Activated naive CD8-positive, alpha-beta T cell treated with anti-CD3 and anti-CD28 coated beads for 36 hours (primary cell): ENCODE results near the gene SMCR8. TPM values are rescaled to one million over a fixed set of nuclear protein-coding genes. Genes with fewer than 3 reads are reported as not detected.
"Not testable (repeated sequence)": the region's sequence is repeated elsewhere in the genome, so short reads cannot be mapped to it uniquely, and the experiment has no call there.

Source experiments
- DNase-seq: peaks from one replicate; pipeline ENCODE4 v3.0.0; 2021
- H3K27ac Mint-ChIP-seq: one replicate; pipeline ENCODE4 v1.8.0; 2022; ENCODE audit warnings: mild to moderate bottlenecking, moderate library complexity, mixed read lengths
- H3K27me3 Mint-ChIP-seq: one replicate; pipeline ENCODE4 v1.8.0; 2022; ENCODE audit warnings: mild to moderate bottlenecking, mixed read lengths
- H3K36me3 Mint-ChIP-seq: one replicate; pipeline ENCODE4 v1.8.0; 2021; ENCODE audit warnings: mild to moderate bottlenecking, mixed read lengths
- H3K4me1 Mint-ChIP-seq: one replicate; pipeline ENCODE4 v1.8.0; 2021; ENCODE audit warnings: mixed read lengths
- H3K4me3 Mint-ChIP-seq: one replicate; pipeline ENCODE4 v1.8.0; 2022; ENCODE audit warnings: mild to moderate bottlenecking, moderate library complexity, mixed read lengths
- H3K9me3 Mint-ChIP-seq: one replicate; pipeline ENCODE4 v1.8.0; 2022; ENCODE audit warnings: mixed read lengths
- total RNA-seq, 2 experiments: library from RNA; stranded (reverse); gene quantifications; one replicate each; pipeline ENCODE4 v1.2.3, GENCODE V29; 2021

The SMCR8 gene
- total RNA-seq, 2 experiments from 2014 or later = 19.4 TPM

DNA sequence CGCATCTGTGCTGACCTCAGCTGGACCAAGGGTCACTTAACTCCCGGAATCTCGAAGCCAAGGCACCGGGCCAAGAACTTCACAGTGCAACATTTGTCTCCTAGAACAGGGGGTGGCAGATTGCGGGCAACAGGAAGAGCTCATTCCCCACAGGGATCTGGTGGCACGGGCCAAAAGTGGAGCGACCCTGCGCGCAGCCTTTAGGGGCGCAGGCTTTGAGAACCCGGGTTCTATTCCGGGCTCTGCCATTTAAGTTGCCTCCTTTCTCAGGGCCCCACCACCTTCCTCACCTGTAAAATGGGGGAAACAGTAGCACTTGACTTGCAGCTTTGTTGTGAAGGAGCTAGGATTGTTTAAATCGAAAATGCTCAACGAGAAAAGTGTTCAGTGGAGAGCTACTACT lies 47.6 kb downstream of the SMCR8 start:
- peak overlapping the region; percentile 51 for H3K27ac Mint-ChIP-seq

DNA sequence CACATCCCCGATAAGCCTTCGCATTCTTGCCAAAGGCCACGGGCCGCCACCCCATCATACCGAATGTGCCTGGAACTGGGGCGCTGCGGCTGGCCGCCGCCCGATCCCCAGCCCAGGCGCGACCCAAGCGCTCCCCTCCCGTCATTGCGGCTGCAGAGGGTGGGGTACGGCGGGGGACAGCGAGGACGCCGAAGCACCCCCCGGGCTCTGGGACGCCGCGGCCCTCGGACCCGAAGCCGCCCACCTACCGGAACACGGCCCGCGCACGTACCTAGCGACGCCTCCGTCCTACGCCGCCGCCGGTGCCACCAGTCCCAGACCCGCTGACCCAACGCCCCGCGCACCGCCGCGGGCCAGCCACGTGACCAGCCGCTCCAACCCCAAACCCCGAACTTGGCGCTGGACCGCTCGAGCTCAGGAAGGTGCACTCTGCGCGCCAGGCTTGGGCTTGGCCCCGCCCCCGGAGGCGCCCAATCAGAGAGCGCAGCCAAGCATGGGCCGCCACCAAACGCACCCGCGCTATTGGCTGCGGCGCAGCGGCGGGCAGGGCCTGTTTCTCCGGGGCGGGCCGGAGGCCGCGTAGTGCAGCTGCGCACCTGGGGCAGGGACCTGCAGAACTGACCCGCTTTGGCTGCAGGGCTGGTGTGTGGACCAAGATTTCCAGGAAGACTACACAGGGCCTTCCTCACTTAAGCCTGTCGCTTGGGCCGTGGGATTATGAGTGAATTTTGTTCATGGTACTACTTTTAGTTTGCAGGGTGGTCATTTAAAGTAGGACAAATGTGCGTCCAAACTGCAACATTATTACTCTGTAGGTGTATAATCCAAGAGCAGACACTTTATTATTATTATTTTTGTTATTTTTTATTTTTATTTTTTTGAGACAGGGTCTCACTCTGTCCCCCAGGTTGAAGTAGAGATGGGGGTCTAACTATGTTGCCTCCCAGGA lies 48.3 kb downstream of the SMCR8 start, which contains the start of gene SHMT1:
TSS of gene SHMT1 (minus strand) at position 450 of the 949 bp plus-strand sequence. CDS start 7,569 bp downstream, outside the sequence.
- Mint-ChIP-seq H3K9me3 (no peaks in the 10 kb centered on the region), H3K36me3 (peaks cover 11% of the 10 kb centered on the region)

More for the DNA sequence above, 47.6 kb downstream of the SMCR8 start:
- Mint-ChIP-seq H3K4me3 (peak overlapping the region; percentile 91), H3K27me3 (no peaks in the 10 kb centered on the region), H3K4me1 (peaks cover 11% of the 10 kb centered on the region), H3K9me3 (no peaks in the 10 kb centered on the region), H3K36me3 (peaks cover 11% of the 10 kb centered on the region)
- DNase-seq = peak; percentile 20

DNA sequence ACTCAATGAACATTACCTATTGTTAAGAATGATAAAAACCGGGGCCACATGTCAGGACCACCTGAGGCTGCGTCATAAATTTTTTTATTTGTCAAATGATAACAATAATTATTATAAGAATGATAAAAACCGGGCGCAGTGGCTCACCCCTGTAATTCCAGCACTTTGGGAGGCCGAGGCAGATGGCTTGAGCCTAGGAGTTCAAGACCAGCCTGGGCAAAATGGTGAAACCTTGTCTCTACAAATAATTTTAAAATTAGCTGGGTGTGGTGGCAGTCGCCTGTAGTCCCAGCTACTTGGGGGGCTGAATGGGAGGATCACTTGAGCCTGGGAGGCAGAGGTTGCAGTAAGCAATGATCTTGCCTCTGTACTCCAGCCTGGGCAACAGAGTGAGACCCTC lies 49.1 kb downstream of the SMCR8 start:
- Mint-ChIP-seq H3K27ac (no peak overlapping the region), H3K4me3 (no peak overlapping the region), H3K4me1 (peaks cover 11% of the 10 kb centered on the region), H3K36me3 (peaks cover 7% of the 10 kb centered on the region), H3K27me3 (no peaks in the 10 kb centered on the region), H3K9me3 (no peaks in the 10 kb centered on the region)
- DNase-seq = no peak

More for the DNA sequence above, 48.3 kb downstream of the SMCR8 start, which contains the start of gene SHMT1:
- peak; percentile 96 for DNase-seq
- Mint-ChIP-seq H3K4me1 (peaks cover 11% of the 10 kb centered on the region), H3K4me3 (peak within 1 kb of the TSS; percentile 91), H3K27me3 (no peaks in the 10 kb centered on the region), H3K27ac (peak within 1 kb of the TSS; percentile 81)

DNA sequence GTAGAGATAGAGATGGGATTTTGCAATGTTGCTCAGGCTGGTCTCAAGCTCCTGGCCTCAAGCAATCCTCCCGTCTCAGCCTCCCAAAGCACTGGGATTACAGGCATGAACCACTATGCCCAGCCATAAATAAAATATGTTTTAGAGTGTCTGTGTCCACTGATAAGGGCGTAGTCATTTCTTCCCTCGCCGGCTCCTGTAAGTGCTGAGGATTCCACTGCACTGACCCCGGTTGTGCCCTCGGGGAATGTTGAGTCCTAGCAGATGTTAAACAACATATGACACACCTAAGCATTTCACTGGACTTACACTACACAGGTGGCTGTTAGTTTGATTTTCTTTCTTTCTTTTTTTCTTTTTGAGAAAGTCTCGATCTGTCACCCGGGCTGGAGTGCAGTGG lies 53.9 kb downstream of the SMCR8 start:
- Mint-ChIP-seq H3K4me3 (no peak overlapping the region), H3K4me1 (peaks cover 2% of the 10 kb centered on the region), H3K9me3 (no peaks in the 10 kb centered on the region), H3K27me3 (peaks cover 3% of the 10 kb centered on the region), H3K27ac (no peak overlapping the region), H3K36me3 (no peaks in the 10 kb centered on the region)
- DNase-seq = no peak

DNA sequence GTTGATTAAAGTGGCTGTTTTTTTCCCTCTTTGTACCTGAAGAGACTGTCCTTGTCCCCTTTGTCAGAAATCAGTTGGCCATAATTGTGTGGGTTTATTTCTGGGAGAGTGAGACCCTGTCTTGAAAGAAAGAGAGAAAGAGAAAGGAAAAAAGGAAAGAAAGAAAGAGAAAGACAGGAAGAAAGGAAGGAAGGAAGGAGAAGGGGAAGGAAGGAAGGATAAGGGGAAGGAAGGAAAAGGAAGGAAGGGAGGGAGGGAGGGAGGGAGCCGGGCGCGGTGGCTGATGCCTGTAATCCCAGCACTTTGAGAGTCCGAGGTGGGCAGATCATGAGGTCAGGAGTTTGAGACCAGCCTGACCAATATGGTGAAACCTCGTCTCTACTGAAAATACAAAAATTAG lies 55.7 kb downstream of the SMCR8 start:
- Mint-ChIP-seq H3K4me3 (no peak overlapping the region), H3K27ac (no peak overlapping the region), H3K36me3 (no peaks in the 10 kb centered on the region), H3K27me3 (peaks cover 3% of the 10 kb centered on the region), H3K9me3 (no peaks in the 10 kb centered on the region), H3K4me1 (peaks cover 2% of the 10 kb centered on the region)
- no peak for DNase-seq

DNA sequence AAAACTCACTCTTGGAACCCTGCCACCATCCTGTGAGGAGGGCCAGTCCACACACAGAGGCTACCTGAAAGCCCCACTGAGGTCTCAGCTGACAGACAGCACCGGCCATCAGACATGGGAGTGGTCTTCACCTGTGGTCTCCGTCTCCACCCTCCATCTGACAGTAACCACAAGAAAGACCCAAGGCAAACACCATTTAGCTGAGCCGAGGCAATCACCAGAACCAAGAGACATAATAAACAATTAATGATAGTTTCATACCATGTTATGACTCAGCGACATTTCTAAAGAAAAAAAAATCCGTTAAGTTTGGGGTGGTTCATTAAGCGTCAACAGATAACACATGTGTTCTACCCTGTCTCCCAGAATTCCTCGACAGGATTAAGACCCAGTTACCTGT lies 56.4 kb downstream of the SMCR8 start:
- Mint-ChIP-seq H3K4me3 (no peak overlapping the region), H3K36me3 (no peaks in the 10 kb centered on the region), H3K27me3 (peaks cover 3% of the 10 kb centered on the region), H3K4me1 (peaks cover 2% of the 10 kb centered on the region), H3K27ac (no peak overlapping the region), H3K9me3 (no peaks in the 10 kb centered on the region)
- no peak for DNase-seq

DNA sequence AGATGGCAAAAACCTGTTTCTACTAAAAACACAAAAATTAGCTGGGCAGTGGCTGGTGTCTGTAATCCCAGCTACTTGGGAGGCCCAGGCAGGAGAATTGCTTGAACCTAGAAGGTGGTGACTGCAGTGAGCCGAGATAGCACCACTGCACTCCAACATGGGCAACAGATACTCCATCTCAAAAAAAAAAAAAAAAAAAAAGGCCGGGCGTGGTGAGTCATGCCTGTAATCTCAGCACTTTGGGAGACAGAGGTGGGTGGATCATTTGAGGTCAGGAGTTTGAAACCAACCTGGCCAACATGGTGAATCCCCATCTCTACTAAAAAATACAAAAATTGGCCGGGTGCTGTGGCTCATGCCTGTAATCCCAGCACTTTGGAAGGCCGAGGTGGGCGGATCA lies 58.1 kb downstream of the SMCR8 start:
- DNase-seq = peak; percentile 10

DNA sequence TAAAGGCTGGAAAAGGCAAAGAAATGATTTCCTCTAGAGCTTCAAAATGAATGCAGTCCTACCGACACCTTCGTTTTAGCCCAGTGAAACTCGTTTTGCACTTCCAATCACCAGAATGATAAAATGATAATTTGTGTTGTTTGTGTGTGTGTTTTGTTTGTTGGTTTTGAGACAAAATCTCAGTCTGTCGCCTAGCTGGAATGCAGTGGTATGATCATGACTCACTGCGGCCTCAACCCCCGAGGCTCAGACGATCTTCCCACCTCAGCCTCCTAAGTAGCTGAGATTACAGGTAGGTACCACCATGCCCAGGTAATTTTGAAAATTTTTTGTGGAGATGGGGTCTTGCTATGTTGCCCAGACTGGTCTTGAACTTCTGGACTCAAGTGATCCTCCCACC lies 59.1 kb downstream of the SMCR8 start:
- H3K36me3 Mint-ChIP-seq = no peaks in the 10 kb centered on the region

More for the DNA sequence above, 58.1 kb downstream of the SMCR8 start:
- not testable (repeated sequence) for H3K27me3 Mint-ChIP-seq, H3K27ac Mint-ChIP-seq, H3K36me3 Mint-ChIP-seq, H3K4me3 Mint-ChIP-seq, H3K4me1 Mint-ChIP-seq, H3K9me3 Mint-ChIP-seq

More for the DNA sequence above, 59.1 kb downstream of the SMCR8 start:
- Mint-ChIP-seq H3K27me3 (peaks cover 3% of the 10 kb centered on the region), H3K4me3 (no peak overlapping the region), H3K4me1 (peaks cover 2% of the 10 kb centered on the region), H3K27ac (no peak overlapping the region), H3K9me3 (no peaks in the 10 kb centered on the region)
- no peak for DNase-seq

Other genes with a start within 250 kb of the SMCR8 start
- gene DRG2, start 227.3 kb upstream of the SMCR8 start, total RNA-seq = 10 to 100 TPM; 52.2 to 52.4 TPM
- under 1 TPM; 0.60 to 0.68 TPM for gene MYO15A, start 206.5 kb upstream of the SMCR8 start, total RNA-seq
- gene ALKBH5, start 131.5 kb upstream of the SMCR8 start, total RNA-seq = 100 to 1,000 TPM; 163 TPM
- gene LLGL1, start 89.7 kb upstream of the SMCR8 start, total RNA-seq = 10 to 100 TPM; 13.7 to 15.2 TPM
- gene FLII, start 56.6 kb upstream of the SMCR8 start, total RNA-seq = 100 to 1,000 TPM; 237 to 242 TPM
- 1 to 10 TPM; 3.2 to 4.3 TPM for gene MIEF2, start 54.6 kb upstream of the SMCR8 start, total RNA-seq
- 10 to 100 TPM; 55.4 to 56.9 TPM for gene TOP3A, start 299 bp upstream of the SMCR8 start, total RNA-seq
- 10 to 100 TPM; 50.2 to 52.2 TPM for gene SHMT1, start 48.3 kb downstream of the SMCR8 start, total RNA-seq
- under 1 TPM; 0.14 to 0.39 TPM for gene EVPLL, start 62.5 kb downstream of the SMCR8 start, total RNA-seq
- under 1 TPM in 1 of 2 experiments, not detected in 1; 0.20 TPM for gene LGALS9C, start 161.5 kb downstream of the SMCR8 start, total RNA-seq